NB4 (cell line): Measurements from ENCODE around the gene RACGAP1.

ENCODE experiments used
- CTCF ChIP-seq: IDR thresholded peaks from one replicate; pipeline ENCODE4 v1.5.1; 2012; ENCODE audit warnings: low read depth, low read length
- MYC ChIP-seq: IDR thresholded peaks from 2 replicates; pipeline ENCODE4 v1.6.1; 2011; ENCODE audit warnings: low read depth, low read length
- POLR2A ChIP-seq: IDR thresholded peaks from 2 replicates; pipeline ENCODE4 v1.6.1; 2011; ENCODE audit warnings: mild to moderate bottlenecking; ENCODE audit not compliant: insufficient read length; ENCODE audit errors: extremely low read depth
- TF ChIP-seq, protein P1 (sequence below): IDR thresholded peaks from 2 replicates; pipeline ENCODE4 v1.6.1; 2011; ENCODE audit warnings: low read depth, low read length

- TF ChIP-seq CTCF (no peak), POLR2A (no peak), MYC (no peak)
- TF ChIP-seq, protein P1, sequence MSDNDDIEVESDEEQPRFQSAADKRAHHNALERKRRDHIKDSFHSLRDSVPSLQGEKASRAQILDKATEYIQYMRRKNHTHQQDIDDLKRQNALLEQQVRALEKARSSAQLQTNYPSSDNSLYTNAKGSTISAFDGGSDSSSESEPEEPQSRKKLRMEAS = no peak
These were observed 42.8 kb downstream of the RACGAP1 start for GRCh38 chr12:49982246-49983087.
